CD4-positive, alpha-beta T cell treated with Interleukin-1 beta for 1 hour (primary cell): ENCODE results near the gene PBX1.
A peak's percentile ranks its signal among the peaks of the same experiment; 100 is the strongest.

Source experiments
- DNase-seq, 2 donors: peaks; one replicate each; pipeline ENCODE4 v3.0.0-alpha.2; 2020 to 2022

Gene PBX1

GRCh38 chr1:164767752-164768402 is 208.9 kb downstream of the PBX1 start:
- DNase-seq = no peak

GRCh38 chr1:164768619-164769018 is 209.6 kb downstream of the PBX1 start:
- DNase-seq = no peak

- no peak for DNase-seq
Measured at GRCh38 chr1:164769486-164770130, 210.6 kb downstream of the PBX1 start.

- DNase-seq = no peak
Measured at GRCh38 chr1:164770131-164770529, 211.1 kb downstream of the PBX1 start.

- no peak for DNase-seq
Measured at GRCh38 chr1:164771041-164771618, 212.1 kb downstream of the PBX1 start.

- no peak for DNase-seq
Measured at GRCh38 chr1:164771619-164772361, 212.8 kb downstream of the PBX1 start.

- DNase-seq = no peak
Measured at GRCh38 chr1:164772635-164773034, 213.7 kb downstream of the PBX1 start.

- DNase-seq = no peak
Measured at GRCh38 chr1:164773102-164773501, 214.1 kb downstream of the PBX1 start.

- no peak for DNase-seq
Measured at GRCh38 chr1:164774413-164774812, 215.4 kb downstream of the PBX1 start.

- DNase-seq = no peak
Measured at GRCh38 chr1:164774819-164775654, 216.1 kb downstream of the PBX1 start.

- no peak for DNase-seq
Measured at GRCh38 chr1:164777518-164777917, 218.5 kb downstream of the PBX1 start.

- DNase-seq = no peak
Measured at GRCh38 chr1:164779376-164779775, 220.4 kb downstream of the PBX1 start.

- DNase-seq = no peak
Measured at GRCh38 chr1:164780111-164780812, 221.3 kb downstream of the PBX1 start.

- no peak for DNase-seq
Measured at GRCh38 chr1:164780863-164781262, 221.9 kb downstream of the PBX1 start.

GRCh38 chr1:164781972-164782371 is 223.0 kb downstream of the PBX1 start:
- DNase-seq = no peak

GRCh38 chr1:164783778-164784555 is 225.0 kb downstream of the PBX1 start:
- no peak for DNase-seq

GRCh38 chr1:164784960-164785359 is 226.0 kb downstream of the PBX1 start:
- no peak for DNase-seq

- no peak for DNase-seq
Measured at GRCh38 chr1:164785841-164786534, 227.0 kb downstream of the PBX1 start.

- peak; percentile 44 to 52 for DNase-seq
Measured at GRCh38 chr1:164786980-164787833, 228.2 kb downstream of the PBX1 start.

- DNase-seq = no peak
Measured at GRCh38 chr1:164787834-164788231, 228.8 kb downstream of the PBX1 start.
